ENCODE data around the gene CTNNBL1.

The CTNNBL1 gene

DNA sequence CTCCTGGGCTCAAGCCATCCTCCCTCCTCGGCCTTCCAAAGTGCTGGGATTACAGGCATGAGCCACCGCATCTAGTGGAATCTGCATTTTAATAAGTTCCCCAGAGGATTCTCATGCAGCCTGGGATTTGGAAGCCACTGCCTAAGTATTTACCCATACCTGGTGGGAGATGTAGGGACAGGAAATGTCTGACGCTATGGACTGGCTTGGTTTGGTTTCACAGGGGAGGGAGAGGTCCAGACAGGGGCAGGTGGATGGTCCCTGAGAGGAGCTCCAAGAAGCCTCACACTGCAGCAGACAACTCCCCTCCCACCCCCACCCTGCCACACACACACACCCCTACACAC, 213.5 kb downstream of the CTNNBL1 start:
- no peaks in the 10 kb centered on the region for H3K36me3 ChIP-seq (ENCODE audit: control insufficient read depth, insufficient read depth, low read length)
- no peak overlapping the region for H3K9ac ChIP-seq (ENCODE audit: low read depth, low read length)
- peaks cover 14% of the 10 kb centered on the region for H3K4me1 ChIP-seq (ENCODE audit: control insufficient read depth, insufficient read depth, low read length)
- H3K27me3 ChIP-seq (ENCODE audit: control insufficient read depth, insufficient read depth, low read length) = peaks cover 4% of the 10 kb centered on the region
- H3K9me3 ChIP-seq (ENCODE audit: control insufficient read depth, insufficient read depth, low read length) = no peaks in the 10 kb centered on the region
- H3K4me3 ChIP-seq (ENCODE audit: low read depth, low read length) = no peak overlapping the region

DNA sequence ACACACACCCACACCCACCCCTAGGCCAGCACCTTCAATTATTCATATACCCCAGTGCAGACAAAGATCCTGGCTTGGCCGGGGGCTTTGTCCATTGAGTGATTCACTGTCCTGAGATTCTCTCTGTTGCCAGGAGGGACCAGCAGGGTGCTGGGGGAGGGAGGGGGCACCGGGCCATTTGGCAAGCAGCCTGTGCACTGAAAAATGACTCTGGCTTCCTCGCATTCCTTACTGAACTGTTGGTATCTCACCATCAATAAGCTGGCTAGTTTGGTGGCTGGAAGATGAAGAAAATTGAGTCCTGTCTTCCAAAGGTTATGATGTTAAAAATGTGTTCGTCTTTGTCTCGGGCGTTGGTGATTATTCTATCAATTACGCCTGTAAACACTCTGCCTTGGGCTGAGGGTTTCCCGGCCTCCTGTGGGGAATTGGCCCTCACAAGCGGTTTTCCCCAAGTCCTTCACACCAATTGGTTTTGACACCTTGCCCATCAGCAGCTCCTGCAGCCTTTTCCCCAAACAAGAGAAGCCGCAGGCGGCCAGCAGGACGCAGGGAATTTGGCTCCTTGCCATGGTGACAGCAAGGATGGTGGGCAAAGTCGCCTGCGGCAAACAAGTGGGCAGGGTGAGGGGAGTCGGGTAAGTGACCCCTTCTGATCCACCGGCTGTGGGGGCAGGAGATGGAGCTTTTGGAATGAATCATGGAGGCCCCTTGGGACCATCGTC, 214.0 kb downstream of the CTNNBL1 start:
- H3K9me3 ChIP-seq (ENCODE audit: control insufficient read depth, insufficient read depth, low read length) = no peaks in the 10 kb centered on the region
- peaks cover 15% of the 10 kb centered on the region for H3K4me1 ChIP-seq (ENCODE audit: control insufficient read depth, insufficient read depth, low read length)
- H3K27me3 ChIP-seq (ENCODE audit: control insufficient read depth, insufficient read depth, low read length) = peaks cover 8% of the 10 kb centered on the region
- H3K9ac ChIP-seq (ENCODE audit: low read depth, low read length) = no peak overlapping the region
- H3K36me3 ChIP-seq (ENCODE audit: control insufficient read depth, insufficient read depth, low read length) = no peaks in the 10 kb centered on the region
- H3K4me3 ChIP-seq (ENCODE audit: low read depth, low read length) = no peak overlapping the region

DNA sequence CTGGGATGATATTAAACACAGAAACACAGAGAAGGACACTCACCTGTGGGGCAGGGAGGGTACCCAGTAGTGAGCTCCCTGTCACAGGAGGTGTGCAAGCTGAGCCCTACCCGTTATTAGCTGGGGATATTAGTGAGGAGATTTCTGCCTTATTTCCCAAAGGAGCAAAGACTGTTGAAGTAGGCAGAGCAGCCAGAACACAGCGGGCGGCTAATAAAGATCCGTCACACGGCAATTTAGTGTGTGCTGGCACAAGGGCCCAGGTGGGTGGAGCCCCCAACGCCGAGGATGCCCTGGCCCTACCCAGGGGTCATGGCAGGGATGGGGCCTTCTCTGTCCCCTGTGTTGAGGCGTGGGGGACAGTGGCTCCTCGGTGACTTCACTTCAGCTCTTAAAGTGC, 217.4 kb downstream of the CTNNBL1 start:
- H3K4me3 ChIP-seq (ENCODE audit: low read depth, low read length) = no peak overlapping the region
- H3K9ac ChIP-seq (ENCODE audit: low read depth, low read length) = no peak overlapping the region
- peaks cover 7% of the 10 kb centered on the region for H3K27me3 ChIP-seq (ENCODE audit: control insufficient read depth, insufficient read depth, low read length)
- no peaks in the 10 kb centered on the region for H3K9me3 ChIP-seq (ENCODE audit: control insufficient read depth, insufficient read depth, low read length)
- H3K36me3 ChIP-seq (ENCODE audit: control insufficient read depth, insufficient read depth, low read length) = no peaks in the 10 kb centered on the region
- H3K4me1 ChIP-seq (ENCODE audit: control insufficient read depth, insufficient read depth, low read length) = peaks cover 15% of the 10 kb centered on the region

DNA sequence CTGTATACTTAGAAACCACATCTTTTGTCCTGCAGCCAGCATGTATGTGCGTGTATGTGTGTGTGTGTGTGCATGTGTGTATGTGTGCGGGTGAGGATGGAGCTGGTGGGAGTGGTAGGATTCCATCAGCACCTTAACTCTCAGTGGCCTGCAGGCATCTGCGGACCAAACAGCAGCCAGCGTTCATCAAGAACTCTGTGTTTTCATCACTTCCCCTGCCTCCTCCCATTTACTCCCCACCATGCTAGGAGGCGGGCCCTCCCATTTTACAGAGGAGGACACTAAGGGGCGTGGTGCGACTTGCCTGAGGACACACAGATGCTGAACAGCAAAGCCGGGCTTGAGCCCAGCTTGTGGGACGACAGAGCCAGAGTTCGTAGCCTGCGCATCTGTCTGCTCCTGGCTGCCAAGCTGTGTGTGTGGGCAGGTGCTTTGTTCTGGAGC, 218.0 kb downstream of the CTNNBL1 start:
- Histone ChIP-seq H3K4me1 (ENCODE audit: control insufficient read depth, insufficient read depth, low read length) (peaks cover 15% of the 10 kb centered on the region), H3K27me3 (ENCODE audit: control insufficient read depth, insufficient read depth, low read length) (peaks cover 9% of the 10 kb centered on the region)

DNA sequence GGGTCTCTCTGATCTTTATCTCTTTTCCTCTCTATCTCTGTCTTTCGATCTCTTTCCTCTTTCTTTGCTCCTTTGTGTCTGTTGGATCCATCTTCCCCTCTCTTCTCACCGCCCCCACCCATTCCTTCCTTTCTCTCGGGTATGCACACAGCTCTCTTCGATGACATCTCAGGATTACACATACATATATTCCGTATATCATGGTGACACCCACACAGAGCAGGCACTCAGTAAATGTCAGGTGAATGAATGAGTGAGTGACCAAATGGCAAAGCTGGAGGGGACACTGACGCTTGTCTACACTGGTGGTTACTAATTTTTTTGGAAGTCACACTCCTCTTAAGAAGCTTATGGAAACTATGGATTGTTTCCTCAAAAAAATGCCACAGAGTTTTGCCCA, 219.0 kb downstream of the CTNNBL1 start:
- no peak overlapping the region for H3K9ac ChIP-seq (ENCODE audit: low read depth, low read length)
- H3K9me3 ChIP-seq (ENCODE audit: control insufficient read depth, insufficient read depth, low read length) = no peaks in the 10 kb centered on the region
- peaks cover 9% of the 10 kb centered on the region for H3K27me3 ChIP-seq (ENCODE audit: control insufficient read depth, insufficient read depth, low read length)
- no peaks in the 10 kb centered on the region for H3K36me3 ChIP-seq (ENCODE audit: control insufficient read depth, insufficient read depth, low read length)
- H3K4me1 ChIP-seq (ENCODE audit: control insufficient read depth, insufficient read depth, low read length) = peaks cover 13% of the 10 kb centered on the region
- no peak overlapping the region for H3K4me3 ChIP-seq (ENCODE audit: low read depth, low read length)

More for the DNA sequence above, 218.0 kb downstream of the CTNNBL1 start:
- no peak overlapping the region for H3K9ac ChIP-seq (ENCODE audit: low read depth, low read length)
- H3K36me3 ChIP-seq (ENCODE audit: control insufficient read depth, insufficient read depth, low read length) = no peaks in the 10 kb centered on the region
- no peaks in the 10 kb centered on the region for H3K9me3 ChIP-seq (ENCODE audit: control insufficient read depth, insufficient read depth, low read length)
- H3K4me3 ChIP-seq (ENCODE audit: low read depth, low read length) = no peak overlapping the region

DNA sequence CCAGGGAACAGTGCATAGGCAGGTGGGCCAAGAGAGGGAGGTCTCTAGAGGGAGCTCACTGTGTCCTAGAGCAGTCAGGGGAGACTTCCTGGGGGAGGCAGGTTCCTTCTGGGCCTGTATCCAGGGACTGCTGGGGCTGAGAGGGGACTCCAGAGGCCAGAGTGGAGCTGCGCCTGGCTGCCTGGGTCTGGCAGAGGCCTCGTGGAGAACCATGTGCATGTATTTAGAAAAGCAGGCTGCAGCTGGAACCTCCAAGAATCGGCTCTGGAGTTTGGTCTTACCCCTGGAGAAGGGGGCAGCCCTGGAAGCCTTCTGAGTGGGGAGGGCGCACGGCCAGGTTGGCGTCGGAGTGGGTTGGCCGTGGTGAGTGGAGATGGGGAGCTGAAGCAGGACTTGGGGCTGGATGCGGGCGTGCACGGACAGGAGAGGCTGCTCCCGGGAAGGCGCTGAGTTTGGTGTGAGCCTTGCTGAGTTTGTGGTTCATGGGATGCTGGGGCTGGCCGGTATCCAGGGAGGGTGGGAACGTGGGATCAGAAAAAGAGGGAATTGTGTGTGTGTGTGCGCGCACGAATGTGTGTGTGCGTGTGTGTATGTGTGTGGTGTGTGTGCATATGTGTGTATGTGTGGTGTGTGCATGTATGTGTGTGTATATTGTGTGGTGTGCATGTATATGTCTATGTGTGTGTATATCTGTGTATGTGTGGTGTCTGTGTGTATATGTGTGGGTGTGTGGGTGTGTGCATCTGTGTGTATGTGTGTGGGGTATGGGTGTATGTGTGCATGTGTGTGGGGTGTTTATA, 219.9 kb downstream of the CTNNBL1 start:
- Histone ChIP-seq H3K4me3 (ENCODE audit: low read depth, low read length) (no peak overlapping the region), H3K4me1 (ENCODE audit: control insufficient read depth, insufficient read depth, low read length) (peaks cover 11% of the 10 kb centered on the region), H3K27me3 (ENCODE audit: control insufficient read depth, insufficient read depth, low read length) (peaks cover 11% of the 10 kb centered on the region), H3K9ac (ENCODE audit: low read depth, low read length) (no peak overlapping the region), H3K9me3 (ENCODE audit: control insufficient read depth, insufficient read depth, low read length) (no peaks in the 10 kb centered on the region), H3K36me3 (ENCODE audit: control insufficient read depth, insufficient read depth, low read length) (no peaks in the 10 kb centered on the region)

DNA sequence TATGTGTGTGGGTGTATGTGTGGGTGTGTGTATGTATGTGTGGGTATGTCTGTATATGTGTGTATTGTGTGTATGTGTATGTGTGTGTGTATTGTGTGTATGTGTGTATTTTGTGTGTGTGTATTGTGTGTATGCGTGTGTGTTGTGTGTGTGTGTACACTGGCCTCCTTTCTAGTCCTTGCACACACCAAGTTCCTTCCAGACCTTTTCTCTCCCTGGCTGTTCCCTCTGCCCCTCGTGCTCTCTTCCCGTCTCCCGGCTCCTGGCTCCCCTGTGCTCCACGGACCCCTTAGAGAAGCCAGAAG, 220.5 kb downstream of the CTNNBL1 start:
- H3K4me3 ChIP-seq (ENCODE audit: low read depth, low read length) = peak overlapping the region; percentile 71
- H3K9me3 ChIP-seq (ENCODE audit: control insufficient read depth, insufficient read depth, low read length) = no peaks in the 10 kb centered on the region
- H3K4me1 ChIP-seq (ENCODE audit: control insufficient read depth, insufficient read depth, low read length) = peaks cover 9% of the 10 kb centered on the region
- no peak overlapping the region for H3K9ac ChIP-seq (ENCODE audit: low read depth, low read length)
- peaks cover 11% of the 10 kb centered on the region for H3K27me3 ChIP-seq (ENCODE audit: control insufficient read depth, insufficient read depth, low read length)
- H3K36me3 ChIP-seq (ENCODE audit: control insufficient read depth, insufficient read depth, low read length) = no peaks in the 10 kb centered on the region

DNA sequence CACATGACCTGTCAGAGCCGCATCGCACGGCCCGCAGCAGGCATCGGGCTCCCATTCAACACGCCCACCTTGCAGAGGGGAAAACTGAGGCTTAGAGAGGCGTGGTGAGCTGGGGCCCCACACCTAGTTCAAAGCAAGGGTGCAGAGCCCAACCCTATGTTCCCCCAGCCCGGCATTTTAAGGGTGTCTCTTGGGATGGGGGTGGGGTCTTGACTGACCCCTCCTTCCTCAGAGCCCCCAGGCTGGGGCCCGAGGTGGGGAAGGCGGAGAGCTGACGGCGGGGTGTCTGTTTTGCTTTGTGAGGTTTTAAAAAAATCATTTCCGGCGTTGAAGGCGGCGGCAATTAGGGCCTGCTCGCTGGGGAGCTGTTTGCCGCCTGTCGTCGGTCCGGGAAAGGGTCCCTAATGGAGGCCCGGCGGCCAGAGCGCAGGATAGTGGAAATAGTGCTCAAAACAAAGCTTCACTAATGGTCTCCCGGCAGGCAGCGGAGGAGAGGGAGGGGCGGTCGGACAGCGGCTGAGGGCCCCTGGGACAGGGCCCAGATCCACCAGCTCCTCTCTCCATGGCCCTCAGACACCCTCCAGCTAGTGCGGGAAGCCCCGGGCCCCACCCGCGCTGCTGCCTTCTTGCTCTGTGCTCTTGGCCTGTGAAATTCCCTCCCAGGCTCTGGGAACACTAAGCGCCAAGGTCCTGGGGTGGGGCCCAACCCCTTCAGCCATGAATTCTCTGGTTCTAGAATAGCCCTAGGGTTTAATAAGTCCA, 221.0 kb downstream of the CTNNBL1 start:
- Histone ChIP-seq H3K27me3 (ENCODE audit: control insufficient read depth, insufficient read depth, low read length) (peaks cover 11% of the 10 kb centered on the region), H3K9ac (ENCODE audit: low read depth, low read length) (no peak overlapping the region), H3K4me1 (ENCODE audit: control insufficient read depth, insufficient read depth, low read length) (peaks cover 8% of the 10 kb centered on the region), H3K36me3 (ENCODE audit: control insufficient read depth, insufficient read depth, low read length) (no peaks in the 10 kb centered on the region), H3K9me3 (ENCODE audit: control insufficient read depth, insufficient read depth, low read length) (no peaks in the 10 kb centered on the region), H3K4me3 (ENCODE audit: low read depth, low read length) (peak overlapping the region; percentile 71)

DNA sequence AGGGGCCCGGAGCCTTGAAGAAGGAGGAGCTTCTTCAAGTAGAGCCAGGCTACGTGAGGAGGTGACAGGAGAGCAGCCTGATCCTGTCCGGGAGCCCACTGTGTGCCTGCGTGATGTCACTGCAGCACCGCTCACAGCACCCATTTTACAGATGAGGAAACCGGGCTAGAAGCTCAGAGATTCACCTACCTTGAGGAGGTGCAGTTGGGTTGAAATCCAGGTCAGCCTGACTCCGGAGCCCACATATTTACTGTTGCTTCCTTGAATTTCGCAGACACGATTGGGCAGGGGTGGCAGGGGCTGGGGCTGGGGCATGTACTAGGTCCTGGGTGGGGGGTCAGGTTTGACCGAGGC, 221.6 kb downstream of the CTNNBL1 start:
- H3K27me3 ChIP-seq (ENCODE audit: control insufficient read depth, insufficient read depth, low read length) = peaks cover 11% of the 10 kb centered on the region

DNA sequence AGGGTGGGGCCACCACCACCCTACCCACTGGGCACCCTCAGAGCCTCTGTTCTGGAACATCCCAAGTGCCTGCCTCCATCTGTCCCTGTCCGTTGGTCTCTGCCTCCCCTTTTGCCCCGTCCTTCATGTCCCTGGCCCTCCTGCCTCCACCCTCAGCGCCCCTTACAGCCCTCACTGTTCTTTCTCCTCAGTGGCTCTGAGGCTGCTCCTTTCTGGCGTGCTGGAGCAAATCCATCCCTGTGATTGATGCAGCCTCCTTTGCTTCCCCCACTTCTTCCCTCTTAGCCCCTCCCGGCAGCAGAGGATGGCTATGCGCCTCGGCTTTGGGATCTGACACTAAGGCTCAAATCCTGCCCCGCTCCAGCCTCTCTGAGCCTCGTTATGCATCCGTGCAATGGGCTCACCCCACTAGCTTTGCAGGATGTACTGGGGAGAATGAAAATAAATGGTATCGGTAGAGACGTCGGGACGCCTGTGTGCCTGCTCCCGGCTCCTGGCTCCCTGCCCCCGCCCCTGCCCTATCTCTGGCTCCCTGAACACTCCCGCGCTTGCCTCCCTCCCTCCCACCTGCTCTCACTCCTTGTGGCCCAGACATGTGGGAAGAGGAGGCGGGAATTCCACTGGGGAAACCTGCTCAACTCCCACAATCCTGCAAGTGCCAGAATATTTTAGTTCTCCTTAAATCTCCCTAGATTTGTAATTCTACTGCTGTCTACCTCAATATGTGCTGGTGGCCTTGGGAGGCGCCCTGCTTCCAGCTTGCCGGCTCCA, 222.2 kb downstream of the CTNNBL1 start:
- H3K4me3 ChIP-seq (ENCODE audit: low read depth, low read length) = peak overlapping the region; percentile 71
- no peak overlapping the region for H3K9ac ChIP-seq (ENCODE audit: low read depth, low read length)
- no peaks in the 10 kb centered on the region for H3K36me3 ChIP-seq (ENCODE audit: control insufficient read depth, insufficient read depth, low read length)
- peaks cover 11% of the 10 kb centered on the region for H3K27me3 ChIP-seq (ENCODE audit: control insufficient read depth, insufficient read depth, low read length)
- H3K4me1 ChIP-seq (ENCODE audit: control insufficient read depth, insufficient read depth, low read length) = peaks cover 8% of the 10 kb centered on the region
- H3K9me3 ChIP-seq (ENCODE audit: control insufficient read depth, insufficient read depth, low read length) = no peaks in the 10 kb centered on the region

More for the DNA sequence above, 221.6 kb downstream of the CTNNBL1 start:
- no peaks in the 10 kb centered on the region for H3K36me3 ChIP-seq (ENCODE audit: control insufficient read depth, insufficient read depth, low read length)
- H3K4me3 ChIP-seq (ENCODE audit: low read depth, low read length) = peak overlapping the region; percentile 71
- H3K4me1 ChIP-seq (ENCODE audit: control insufficient read depth, insufficient read depth, low read length) = peaks cover 8% of the 10 kb centered on the region
- H3K9me3 ChIP-seq (ENCODE audit: control insufficient read depth, insufficient read depth, low read length) = no peaks in the 10 kb centered on the region
- H3K9ac ChIP-seq (ENCODE audit: low read depth, low read length) = no peak overlapping the region

DNA sequence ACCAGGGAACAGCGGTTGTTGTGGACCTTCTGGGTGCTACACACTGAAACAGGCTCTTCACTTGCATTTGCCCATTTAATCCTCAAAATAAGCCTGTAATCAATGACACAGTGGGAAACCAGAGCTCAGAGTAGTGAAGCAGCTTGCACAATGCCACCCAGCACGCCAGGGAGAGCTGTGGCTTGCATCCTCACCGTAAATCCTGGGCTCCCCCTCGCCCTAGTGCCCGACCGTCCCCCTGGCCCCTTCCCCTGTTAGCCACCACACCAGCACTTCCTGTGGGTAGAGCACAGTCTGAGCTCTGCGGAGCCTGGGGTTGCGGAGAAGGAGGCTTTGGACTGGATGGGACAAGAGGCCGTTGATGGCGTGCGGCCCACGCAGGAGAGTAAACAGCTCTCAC, 223.6 kb downstream of the CTNNBL1 start:
- Histone ChIP-seq H3K4me3 (ENCODE audit: low read depth, low read length) (no peak overlapping the region), H3K9me3 (ENCODE audit: control insufficient read depth, insufficient read depth, low read length) (no peaks in the 10 kb centered on the region), H3K27me3 (ENCODE audit: control insufficient read depth, insufficient read depth, low read length) (peaks cover 10% of the 10 kb centered on the region), H3K4me1 (ENCODE audit: control insufficient read depth, insufficient read depth, low read length) (no peaks in the 10 kb centered on the region), H3K36me3 (ENCODE audit: control insufficient read depth, insufficient read depth, low read length) (no peaks in the 10 kb centered on the region), H3K9ac (ENCODE audit: low read depth, low read length) (no peak overlapping the region)
